Left lobe of liver (tissue), 2 donors: ENCODE data around the gene LIPN. TPM values are rescaled to one million over a fixed set of nuclear protein-coding genes. Genes with fewer than 3 reads are reported as not detected.

ENCODE experiments used
- ATAC-seq: fragments of 200-7000 bp; cut with Tn5 transposase; one replicate; pipeline ENCODE4 v1.9.1; 2020; ENCODE audit warnings: mild to moderate bottlenecking, moderate library complexity
- DNase-seq: peaks from one replicate; pipeline ENCODE4 v3.0.0-alpha.2; 2020; ENCODE audit warnings: low spot score
- total RNA-seq: library from RNA; stranded (reverse); gene quantifications from one replicate; pipeline ENCODE4 v1.2.1, GENCODE V29; 2021
- donor health status: DM: no; HTN: no; CAD: no; lungs with moderate emphysema.
- donor health status: DM: no; HTN: yes; CAD: no.

The LIPN gene
- total RNA-seq, 1 donor from 2014 or later = not detected

GRCh38 chr10:88782222-88782621 lies 22.4 kb downstream of the LIPN start:
- DNase-seq (no peak), ATAC-seq (no peak)

- DNase-seq (no peak), ATAC-seq (no peak)
These were observed 23.9 kb downstream of the LIPN start for GRCh38 chr10:88783724-88784123.

GRCh38 chr10:88786032-88786770 lies 26.4 kb downstream of the LIPN start:
- no peak for DNase-seq

GRCh38 chr10:88787463-88787862 lies 27.6 kb downstream of the LIPN start:
- DNase-seq (no peak), ATAC-seq (no peak)

More at GRCh38 chr10:88786032-88786770, 26.4 kb downstream of the LIPN start:
- ATAC-seq = no peak

- DNase-seq = no peak
- ATAC-seq = no peak
These were observed 29.1 kb downstream of the LIPN start for GRCh38 chr10:88788924-88789323.

- DNase-seq = no peak
- ATAC-seq = peak; percentile 75
These were observed 32.1 kb downstream of the LIPN start for GRCh38 chr10:88791924-88792323.

- DNase-seq (peak; percentile 68), ATAC-seq (peak; percentile 98)
These were observed 32.8 kb downstream of the LIPN start for GRCh38 chr10:88792661-88793060.

- ATAC-seq = no peak
- DNase-seq = no peak
These were observed 34.0 kb downstream of the LIPN start for GRCh38 chr10:88793712-88794299.

GRCh38 chr10:88794731-88795130 lies 34.9 kb downstream of the LIPN start:
- ATAC-seq (no peak), DNase-seq (no peak)

- DNase-seq (no peak), ATAC-seq (no peak)
These were observed 40.6 kb downstream of the LIPN start for GRCh38 chr10:88800152-88801125.

- ATAC-seq = no peak
- DNase-seq = no peak
These were observed 42.9 kb downstream of the LIPN start, which contains the start of gene LIPM for GRCh38 chr10:88802523-88803285. Gene LIPM, plus strand, starts transcription at chr10:88802730. Its CDS starts 167 bp downstream, at chr10:88802897.

- no peak for DNase-seq
- no peak for ATAC-seq
These were observed 43.8 kb downstream of the LIPN start for GRCh38 chr10:88803641-88804040.

GRCh38 chr10:88804083-88804812 lies 44.4 kb downstream of the LIPN start:
- no peak for ATAC-seq
- DNase-seq = no peak

GRCh38 chr10:88805361-88805760 lies 45.5 kb downstream of the LIPN start:
- ATAC-seq (no peak), DNase-seq (no peak)

- ATAC-seq (no peak), DNase-seq (no peak)
These were observed 46.1 kb downstream of the LIPN start for GRCh38 chr10:88805924-88806323.

- DNase-seq = no peak
- ATAC-seq = no peak
These were observed 49.8 kb downstream of the LIPN start for GRCh38 chr10:88809621-88810020.

- ATAC-seq (peak; percentile 91), DNase-seq (no peak)
These were observed 50.6 kb downstream of the LIPN start for GRCh38 chr10:88810196-88810961.

GRCh38 chr10:88813200-88813599 lies 53.4 kb downstream of the LIPN start:
- no peak for ATAC-seq

GRCh38 chr10:88819290-88819689 lies 59.5 kb downstream of the LIPN start:
- ATAC-seq = no peak
- DNase-seq = no peak

More at GRCh38 chr10:88813200-88813599, 53.4 kb downstream of the LIPN start:
- no peak for DNase-seq
